KG1 (cell line): ENCODE measurements around the gene ZDHHC13.

ENCODE experiments used
- DNase-seq: peaks from one replicate; lab custom pipeline; 2025; lab: John Stamatoyannopoulos, UW

Gene ZDHHC13

DNA sequence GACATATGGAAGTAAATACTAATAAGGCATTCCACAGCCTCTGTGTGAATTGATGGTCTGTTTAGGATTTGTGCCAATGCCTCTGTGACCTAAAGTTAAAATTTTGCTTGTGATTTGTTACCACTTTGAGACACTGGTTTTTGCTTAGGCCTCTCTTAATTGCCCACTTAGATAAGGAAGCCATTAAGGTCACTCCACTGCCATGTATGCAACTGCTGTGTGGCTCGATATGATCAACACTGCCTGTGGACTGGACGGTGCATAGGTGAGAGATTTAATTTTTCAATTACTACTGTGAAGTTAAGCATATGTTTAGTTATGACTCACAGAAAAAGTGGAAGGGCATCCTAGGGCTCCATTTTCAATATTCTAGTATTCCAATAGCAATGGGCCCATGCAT, 47.9 kb downstream of the ZDHHC13 start:
- DNase-seq: no peak

DNA sequence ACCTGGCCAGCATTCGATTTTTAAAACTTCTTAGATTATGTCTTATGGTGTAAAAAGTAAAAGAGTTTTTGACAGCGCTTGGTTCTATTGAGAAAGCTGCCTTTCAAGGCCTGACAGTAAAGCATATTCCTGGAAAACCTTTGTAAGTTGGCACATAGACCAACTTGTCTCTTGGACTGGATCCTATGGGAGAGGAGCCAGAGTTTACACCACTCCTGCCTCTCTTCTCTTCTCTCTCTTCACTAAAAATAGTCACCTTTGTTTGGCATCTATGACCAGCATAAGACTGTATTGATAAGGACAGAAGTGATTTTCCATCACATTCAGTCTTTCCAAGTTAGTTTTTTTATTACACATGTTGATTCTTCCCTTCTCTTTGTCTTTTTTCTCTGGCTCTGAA, 51.1 kb downstream of the ZDHHC13 start:
- no peak for DNase-seq

DNA sequence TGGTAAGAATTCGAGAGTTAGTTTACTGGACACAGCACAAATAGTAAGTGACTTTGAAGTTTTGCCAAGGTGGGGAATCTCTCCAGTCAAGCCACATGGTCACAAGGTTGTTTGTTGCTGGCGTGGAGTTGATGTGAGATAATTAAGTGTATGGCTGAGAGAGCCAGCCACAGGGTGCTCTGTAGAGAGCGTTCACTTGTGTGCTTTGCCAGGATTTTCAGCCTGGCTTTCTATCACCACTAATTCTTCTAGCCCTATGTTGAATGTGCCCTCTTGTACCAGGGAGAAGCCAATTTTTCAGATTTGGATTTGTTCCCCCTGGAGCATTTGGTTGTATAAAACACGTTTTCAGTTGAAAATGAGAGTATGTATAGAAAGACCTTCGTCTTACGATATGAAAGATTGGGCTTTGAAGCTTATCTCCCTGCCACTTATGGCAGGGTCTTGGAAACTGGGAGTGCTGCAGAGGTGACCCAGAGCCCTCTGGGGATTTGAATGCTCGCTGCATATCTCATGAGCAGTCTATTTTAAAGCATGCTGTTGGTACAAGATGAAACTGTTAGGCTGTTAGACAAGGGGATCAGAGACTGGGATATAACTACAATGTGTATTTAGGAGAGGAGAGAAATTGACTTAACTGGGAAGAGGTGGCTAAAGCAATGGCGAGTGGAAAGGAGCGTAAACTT, 56.2 kb downstream of the ZDHHC13 start:
- DNase-seq: no peak

DNA sequence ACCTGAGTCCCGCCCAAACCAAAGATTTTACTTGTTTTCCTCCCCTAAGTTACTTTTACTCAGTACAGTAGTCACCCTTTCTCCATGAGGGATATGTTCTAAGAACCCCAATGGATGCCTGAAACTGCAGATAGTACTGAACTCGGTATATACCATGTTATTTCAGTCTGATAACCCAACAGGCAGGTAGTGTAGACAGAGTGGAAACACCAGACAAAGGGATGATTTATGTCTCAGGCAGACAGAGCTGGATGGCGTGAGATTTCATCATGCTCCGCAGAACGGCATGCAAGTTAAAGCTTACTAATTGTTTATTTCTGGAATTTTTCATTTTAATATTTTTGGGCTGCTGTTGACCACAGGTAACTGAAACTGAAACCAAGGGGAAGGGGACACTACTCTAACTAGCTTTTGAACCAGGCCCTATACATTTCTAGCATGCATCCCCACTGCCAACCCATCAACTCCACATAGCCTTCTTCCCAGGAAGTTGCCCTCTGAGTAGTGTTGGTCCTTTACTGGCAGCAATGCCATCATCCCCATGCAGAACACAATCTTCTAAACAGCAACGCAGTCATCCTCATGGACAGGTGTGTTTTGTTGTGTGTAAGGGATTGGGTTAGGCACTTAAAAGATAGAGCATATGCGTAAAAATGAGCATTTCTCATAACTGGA, 57.1 kb downstream of the ZDHHC13 start:
- DNase-seq: no peak

DNA sequence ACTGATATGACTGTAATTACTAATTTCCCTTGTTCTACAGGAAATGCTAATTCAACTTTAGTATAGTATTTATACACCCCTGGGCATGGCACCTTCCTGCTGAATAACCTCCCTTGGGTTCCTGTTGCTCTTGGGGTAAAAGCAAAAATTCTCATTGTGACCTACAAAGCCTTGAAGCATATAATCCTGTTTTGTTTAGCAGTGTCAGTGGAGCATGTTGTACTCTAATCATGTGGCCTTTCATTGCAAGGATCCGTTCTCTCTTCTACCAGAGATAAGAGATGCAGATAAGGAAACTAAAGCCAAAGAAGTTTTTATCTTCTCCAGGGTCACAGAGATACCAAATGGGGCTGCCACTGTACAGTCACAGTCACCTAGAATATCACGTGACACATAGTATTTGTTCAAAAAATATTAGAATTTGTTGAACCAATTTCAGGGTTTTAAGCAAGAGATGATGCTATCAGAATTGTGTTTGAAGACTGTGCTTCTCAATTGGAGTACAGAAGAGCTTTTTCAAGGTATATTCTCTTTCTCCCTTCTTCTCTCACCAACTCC, 59.7 kb downstream of the ZDHHC13 start:
- DNase-seq: no peak

DNA sequence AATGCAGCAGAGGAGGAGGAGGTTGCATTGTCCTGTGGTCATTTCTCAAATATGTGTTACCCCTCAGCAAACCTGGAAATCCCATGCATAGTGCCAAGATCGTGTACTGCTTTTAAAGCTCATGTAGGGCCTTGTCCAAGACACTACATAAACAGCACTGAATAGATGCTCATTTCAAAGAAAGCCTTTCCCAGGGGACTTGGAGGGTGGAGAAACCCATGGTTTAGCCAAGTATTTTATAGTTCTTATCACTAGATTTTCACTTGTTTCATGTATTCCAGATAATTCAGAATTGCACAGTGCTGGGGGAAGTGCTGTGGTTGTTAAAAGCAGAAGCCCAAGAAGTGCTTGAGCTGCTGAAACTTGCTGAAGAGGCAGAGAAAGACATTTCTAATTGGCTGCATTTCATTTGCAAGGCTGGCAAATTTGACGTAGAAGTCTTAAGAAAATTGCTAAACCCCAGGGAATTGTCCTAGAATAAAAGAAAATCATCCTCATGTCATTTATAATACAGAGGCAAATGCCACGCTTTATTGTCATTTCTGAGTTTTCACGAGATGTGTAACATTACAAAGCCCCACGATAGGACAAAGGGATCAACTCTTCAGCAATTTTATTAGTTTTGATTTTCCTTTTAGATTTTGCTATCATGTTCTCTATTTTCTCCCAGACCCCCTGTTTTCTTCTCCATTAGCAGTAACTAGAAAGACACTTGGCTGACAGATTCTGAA, 64.7 kb downstream of the ZDHHC13 start:
- no peak for DNase-seq

DNA sequence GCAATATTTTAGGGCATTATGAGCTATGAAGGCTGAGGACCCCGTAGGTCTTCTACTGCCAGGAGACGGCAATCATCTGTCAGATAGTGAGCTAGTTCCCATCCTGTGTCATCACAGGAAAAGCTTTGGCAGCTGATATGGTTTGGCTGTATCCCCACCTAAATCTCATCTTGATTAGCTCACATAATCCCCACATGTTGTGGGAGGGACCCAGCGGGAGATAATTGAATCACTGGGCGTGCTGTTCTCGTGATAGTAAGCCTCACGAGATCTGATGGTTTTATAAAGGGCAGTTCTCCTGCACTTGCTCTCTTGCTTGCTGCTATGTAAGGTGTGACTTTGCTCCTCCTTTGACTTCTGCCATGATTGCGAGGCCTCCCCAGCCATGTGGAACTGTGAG, 66.7 kb downstream of the ZDHHC13 start:
- DNase-seq: no peak

DNA sequence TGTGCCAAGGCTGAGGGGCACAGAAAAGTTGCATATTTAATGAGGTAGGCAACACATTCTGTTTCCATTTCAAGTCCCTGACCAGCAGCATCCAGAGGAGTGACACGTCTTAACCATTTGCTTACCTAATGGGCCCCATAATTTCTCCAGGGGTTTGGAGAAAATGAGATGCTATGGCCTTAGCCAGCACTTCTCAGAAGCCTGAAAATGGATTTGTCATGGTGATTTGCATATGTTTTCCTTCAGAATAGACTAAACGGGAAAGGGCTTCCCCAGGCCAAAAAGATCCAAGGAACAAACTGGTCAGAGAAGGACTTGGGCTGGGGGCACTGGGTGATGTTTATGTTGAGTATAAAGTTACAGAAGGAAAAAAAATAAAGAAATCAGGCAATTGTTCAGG, 68.1 kb downstream of the ZDHHC13 start:
- no peak for DNase-seq

DNA sequence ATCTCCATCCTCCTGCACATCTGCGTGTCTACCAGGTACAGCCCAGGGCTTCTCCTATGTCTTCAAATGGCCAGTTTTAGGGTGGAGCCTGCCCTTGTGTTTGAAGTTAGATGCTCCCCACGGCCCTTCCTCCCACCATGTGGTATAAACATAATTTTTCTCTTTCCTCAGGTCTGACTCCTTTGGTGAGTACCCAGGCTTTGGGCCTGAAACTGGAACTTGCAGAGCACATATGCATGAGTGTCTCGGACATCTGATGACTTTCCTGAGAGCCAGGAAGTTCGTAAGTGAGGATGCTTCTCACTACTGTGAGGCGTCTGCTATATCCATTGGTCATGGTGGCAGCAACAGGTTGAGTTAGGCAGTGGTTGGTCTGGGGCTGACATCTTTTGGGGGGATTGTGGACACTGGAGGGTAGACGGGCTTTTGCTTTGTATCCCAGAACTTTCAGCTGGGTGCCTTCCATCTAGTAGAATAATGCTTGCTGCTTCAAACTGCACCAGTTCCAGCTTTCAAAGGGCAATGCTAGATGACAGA, 68.6 kb downstream of the ZDHHC13 start:
- DNase-seq: no peak

DNA sequence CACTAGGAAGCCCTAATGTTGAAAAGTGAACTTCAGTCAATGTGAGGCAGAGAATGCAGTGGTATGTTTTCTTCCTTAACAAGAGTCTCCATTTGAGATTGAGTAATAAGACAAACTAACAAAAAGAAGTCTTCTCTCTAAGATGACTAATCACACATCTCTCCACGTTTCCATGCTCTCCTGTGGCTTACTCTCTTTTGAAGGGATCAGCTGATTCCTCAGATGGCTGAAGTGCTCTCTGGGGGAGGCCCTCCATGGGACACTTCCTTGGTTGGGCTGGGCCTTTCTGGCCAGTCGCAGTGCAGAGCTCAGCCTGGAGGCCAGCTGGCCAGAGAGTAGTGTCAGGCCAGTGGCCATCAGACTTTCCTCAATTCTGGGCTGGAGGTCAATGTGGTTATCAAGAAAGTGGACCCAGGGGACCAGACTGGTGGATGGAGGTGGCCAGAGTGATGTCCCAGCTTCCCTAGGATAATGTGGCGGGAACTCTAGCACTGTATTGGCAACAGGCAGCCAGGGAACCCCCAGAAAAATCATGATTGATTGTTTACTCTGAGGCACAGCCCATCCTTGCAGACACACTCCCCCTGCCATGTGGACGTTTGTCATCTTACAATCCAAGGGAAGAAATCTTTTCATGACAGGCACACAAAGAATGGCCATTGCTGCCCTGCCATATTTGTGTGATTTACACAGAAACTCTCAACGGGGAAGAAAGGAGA, 70.3 kb downstream of the ZDHHC13 start:
- DNase-seq: no peak

DNA sequence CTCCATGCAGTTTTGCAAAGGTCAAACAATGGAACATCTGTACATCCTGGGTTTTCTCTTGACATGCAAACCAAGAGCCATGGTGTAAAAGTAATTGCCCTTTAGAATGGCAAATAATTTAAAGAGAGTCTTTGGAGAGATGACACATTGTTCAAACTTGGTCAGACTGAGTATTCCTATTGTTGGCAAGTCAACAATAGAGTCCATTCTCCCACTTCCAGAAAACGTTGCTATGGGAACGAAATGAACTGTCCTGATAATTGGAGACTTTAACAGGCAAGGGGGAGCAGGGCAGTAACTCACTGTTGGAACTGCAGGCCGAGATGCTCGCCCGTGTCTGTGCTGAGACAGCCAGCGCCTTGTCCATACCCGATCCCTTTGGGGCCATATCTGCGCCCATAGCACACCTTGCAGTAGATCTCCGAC, 70.9 kb downstream of the ZDHHC13 start:
- DNase-seq: no peak

DNA sequence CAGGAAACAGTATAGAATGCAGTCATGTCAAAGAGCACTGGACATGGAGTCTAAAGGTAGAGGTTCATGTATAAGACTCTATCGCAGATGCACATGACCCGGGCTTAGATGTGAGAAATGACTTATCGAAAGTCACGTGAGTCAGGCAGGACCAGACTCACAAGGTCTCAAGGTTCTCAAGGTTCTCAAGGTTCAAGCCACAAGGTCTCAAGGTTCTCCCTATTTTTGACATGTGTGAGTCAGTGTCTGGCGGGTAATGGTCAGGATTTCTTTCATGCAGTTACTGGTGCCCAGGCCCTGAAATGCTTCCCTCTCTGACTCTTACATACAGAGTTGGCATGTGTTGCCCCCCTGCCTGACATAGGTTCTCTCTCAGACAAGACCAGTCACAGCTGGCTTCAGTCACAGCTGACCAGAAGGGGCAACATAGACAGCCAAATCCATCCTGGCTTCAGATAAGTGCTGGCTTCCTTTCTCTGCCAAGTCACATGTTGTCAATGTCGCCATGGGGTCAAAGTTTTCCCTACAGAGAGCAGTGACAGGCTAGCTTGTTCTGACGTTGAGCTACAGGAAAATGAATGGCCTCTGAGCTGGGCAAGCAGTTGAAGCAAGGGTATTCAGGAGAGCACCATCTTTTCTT, 74.7 kb downstream of the ZDHHC13 start:
- no peak for DNase-seq

DNA sequence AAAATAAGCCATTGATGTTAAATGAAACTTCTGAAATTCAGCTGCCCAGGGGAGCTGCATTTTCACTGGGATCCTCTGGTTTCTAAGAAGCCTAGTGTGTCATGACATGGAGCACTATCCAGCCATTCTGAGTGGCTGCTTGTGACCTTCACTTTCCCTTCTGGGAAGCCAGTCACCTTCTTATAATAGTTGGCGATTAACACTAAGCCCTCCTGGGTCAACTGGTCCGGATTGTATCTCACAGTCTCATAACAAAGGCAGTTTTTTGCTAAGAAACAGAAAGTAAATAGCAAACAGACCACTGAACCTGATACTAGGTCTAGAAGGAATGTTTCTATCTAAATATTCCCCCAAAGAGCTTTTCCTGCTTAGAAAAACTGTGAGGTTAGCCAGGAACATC, 76.9 kb downstream of the ZDHHC13 start:
- DNase-seq: no peak

DNA sequence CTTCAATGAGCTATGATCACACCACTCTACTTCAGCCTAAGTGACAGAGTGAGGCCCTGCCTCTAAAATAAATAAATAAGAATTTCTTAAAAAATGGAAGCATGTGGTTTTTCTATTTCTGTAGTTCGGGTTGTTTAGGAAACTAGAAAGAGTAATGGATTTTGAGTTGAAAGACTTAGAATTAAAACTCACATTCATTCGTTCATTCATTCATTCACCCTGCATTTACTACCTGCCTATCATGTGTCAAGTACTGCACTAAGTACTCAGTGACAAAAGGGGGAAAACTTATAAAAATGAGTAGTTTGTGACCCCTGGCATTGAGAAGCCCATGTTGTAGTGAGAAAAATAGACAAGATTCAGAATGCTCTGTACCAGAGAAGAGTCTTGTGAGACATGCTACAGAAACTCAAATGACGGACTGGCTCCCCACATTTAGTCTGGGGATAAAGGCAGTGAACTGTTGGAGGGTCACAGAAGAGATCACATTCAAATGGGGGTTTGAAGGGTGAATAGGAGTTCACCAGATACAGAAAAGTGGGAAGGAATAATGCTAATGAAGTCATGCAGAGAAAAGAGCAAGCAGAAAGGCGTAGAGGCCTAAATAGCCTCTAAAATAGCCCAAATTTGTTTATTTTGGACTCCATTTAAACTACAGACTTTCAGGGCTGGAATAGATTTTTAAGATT, 77.8 kb downstream of the ZDHHC13 start:
- DNase-seq: no peak

DNA sequence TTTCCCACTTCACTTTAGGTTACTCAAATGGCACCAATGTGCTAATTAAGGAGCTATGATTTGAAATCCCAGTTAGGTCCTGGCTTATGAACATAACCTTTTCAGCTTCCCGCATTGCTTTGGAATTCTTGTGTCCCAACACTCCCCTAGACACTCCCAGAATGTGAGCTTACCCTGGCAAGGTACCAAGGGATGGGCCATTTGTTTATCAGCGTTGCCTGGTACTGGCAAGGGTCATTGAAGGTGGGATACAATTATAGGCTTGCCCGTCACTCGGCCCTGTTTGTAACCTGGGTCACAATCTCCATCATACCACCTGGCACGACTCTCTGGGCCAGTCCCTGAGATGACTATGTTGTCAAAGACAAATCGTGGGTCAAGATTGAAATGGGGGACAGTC, 79.5 kb downstream of the ZDHHC13 start:
- DNase-seq: no peak

DNA sequence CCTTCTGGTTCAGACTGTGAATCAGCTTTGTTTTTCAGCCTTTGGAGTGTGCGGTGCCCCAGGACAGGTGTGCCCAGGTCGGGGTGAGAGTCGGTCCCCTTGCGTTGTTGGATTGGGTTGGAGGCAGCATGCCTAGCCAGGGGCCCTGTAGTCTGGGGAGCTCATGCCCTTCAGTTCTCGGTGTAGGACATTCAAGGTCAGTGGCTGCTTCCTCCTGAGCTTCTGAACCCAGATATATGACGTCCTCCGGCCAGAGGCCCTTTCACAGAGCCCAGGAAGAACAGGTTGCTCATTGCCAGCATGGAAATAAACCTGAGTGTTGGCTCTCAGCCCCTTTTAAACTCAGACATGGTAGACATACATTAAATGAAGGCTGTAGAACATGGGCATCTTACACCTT, 82.1 kb downstream of the ZDHHC13 start:
- no peak for DNase-seq

DNA sequence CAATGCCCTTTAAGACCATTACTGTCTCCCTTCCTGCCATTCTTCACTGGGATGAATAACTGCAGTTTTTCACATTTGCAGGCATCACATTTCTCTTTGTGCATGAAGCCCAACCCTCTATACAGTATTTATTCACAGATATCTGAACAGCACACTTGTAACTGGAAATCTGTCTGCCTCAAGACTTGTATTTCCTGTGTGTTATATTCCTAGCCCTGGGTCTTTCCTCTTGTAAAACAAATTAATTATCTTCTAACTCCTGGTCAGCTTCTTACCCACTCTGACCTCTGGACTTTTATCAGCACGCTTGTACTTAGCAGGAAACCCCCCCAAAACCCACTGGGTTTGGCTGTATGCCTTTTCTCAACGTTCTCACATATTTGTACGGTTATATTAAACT, 82.8 kb downstream of the ZDHHC13 start:
- no peak for DNase-seq

DNA sequence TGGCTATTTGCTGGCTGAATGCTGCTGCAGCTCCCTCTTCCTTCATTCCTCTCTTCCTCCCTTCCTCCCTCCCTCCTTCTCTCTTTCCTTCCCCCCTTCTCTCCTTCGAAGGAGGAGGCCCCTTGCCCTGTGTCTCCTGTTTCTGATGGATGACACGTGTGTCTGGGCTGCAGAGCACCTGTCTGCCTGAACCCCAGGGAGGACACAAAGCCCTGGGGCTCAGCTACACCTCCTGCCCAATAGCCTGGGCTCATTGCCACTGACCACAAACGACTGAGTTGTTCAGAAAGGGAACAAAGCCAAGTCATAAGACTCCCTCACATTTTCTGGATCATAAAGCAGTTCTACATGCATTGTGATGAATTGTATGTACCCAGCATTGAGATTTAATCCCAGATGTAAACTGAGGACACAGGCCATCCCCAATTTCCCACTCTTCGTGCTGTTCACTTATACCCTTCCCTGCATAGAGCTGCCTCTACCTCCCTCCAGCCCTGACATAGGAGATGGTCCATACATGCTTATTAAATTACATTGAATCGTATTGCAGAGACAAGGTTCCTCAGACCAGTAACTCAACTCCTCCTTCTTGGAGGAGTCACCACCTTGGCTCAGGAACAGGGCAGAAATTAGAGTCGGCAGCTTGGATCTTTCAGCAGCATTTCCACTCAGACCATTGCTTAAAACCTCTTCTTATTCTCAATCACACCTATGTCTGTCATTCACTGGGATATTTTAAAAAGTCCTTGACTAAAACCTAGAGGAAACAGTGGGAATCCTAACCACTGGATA, 83.6 kb downstream of the ZDHHC13 start:
- DNase-seq: no peak

DNA sequence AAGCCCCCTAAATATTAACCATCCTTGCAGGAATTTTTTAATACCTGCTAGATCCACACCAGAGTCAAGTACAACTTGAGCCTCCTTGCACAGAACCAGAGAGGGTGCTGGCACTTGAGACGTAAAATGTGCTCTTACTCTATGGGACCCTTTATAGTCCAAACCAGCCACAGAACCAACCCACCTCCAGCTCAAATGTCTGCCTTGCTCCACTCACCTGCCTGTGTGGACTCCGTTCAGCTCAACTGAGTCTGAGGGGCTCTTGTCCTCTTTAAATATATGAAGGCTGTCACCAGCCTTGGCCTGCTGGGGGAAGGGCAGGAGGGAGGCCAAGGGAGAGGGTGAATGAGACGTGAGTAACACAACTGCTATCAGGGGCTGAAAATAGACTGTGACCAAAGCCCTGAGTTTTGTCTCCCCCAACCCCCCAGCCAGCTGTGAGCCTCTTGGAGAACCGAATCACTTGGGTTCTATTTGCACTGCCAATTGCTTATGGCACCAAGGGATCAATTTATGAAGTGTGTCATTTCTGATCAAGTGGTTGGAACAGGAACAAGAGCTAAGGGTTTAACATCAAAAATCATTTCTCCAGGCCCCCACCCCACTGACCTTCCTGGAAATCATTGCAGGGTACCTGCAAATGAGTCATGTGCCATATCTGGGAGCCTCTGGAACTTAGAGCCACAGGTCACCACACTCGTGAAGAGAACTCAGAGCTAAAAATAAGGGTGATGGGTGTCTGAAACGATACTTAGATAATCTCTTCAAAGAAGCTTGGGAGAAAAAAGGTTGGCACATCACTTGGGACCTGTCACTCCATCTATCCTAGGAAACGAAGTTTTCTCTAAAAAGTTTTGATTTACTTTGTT, 85.0 kb downstream of the ZDHHC13 start, which contains the start of gene CSRP3:
Gene CSRP3 (minus strand): TSS at position 247 of the 869 bp plus-strand sequence. CDS start 9,535 bp downstream, outside the sequence.
- DNase-seq: no peak
